CD4-positive, alpha-beta T cell treated with Interleukin-15 for 4 hours (primary cell): ENCODE results near the gene ITGB6.
A peak's percentile ranks its signal among the peaks of the same experiment; 100 is the strongest.
"Not testable (repeated sequence)": the region's sequence is repeated elsewhere in the genome, so short reads cannot be mapped to it uniquely, and the experiment has no call there.

Experiments
- DNase-seq: peaks from one replicate; pipeline ENCODE4 v3.0.0-alpha.2; 2020; ENCODE audit warnings: low spot score

ITGB6 gene

DNA sequence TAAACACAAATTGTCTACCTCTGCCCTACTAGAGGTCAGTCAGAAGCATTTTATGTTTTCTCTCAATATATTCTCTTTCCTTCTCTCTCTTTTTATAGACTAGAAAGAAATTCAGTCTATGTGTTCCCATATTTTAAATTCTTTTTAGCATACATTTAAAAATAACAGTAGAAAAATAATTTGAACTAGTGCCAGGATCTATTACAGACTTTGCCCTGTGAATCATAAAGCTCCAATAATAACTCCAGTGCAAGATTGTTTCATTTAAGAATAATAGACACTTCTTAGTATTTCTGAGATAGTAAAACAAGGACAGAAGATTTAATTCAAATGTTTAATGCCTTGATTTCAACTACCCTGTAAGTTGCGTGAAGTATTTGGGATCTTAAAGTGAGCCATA is 60.1 kb downstream of the ITGB6 start:
- DNase-seq = no peak

DNA sequence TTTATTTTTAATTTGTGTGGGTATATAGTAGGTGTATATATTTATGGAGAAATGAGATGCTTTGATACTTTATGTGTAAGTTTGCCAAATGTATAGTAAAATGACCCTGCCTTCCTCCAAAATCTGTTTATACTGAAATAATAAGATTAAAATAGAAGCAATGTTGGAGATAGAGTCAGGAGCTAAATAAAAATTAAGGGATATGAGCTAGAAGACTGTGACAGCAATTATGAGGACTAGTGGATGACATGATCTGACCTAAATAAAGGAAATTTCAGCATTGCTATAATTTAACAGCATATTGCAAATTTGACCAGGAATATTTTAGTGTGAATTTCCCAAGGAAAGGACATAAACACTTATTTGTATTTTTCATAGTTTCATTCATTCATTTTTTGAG is 60.7 kb downstream of the ITGB6 start:
- DNase-seq = no peak

DNA sequence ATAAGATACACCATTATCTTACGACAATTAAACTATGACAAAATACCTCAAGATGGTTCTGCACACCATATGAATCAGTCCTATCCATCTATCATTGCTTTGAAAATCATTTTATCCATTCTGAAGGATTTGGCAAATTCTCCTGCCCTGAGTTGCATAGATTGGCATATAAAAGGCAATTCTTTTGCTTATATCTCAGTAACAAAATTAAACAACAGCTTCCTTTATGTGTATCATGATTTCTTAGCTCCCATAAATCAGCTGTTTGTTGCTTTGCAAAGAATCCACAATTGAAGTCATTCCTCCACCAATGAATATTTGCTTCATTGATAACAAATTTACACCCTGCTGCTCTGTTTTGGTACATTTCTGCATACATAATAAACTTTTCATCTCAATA is 61.7 kb downstream of the ITGB6 start:
- DNase-seq = no peak

DNA sequence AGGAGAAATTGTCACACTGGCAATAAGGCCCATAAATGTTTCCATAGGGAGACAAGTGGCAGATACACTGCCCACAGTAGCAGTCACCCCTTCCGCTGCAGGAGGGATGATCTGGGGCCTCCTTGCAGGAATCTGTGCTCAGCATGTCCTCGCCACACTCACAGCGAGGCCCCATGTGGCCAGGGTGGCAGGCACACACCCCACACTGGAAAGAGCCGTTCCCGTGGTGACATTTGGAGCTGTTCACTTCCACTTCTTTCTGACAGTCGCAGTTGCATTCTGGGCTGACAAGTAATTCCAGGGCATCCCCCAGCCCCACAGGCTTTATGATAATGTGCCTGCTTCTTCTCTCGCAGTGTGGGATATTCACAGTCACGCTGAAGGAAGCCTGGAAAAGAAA is 62.6 kb downstream of the ITGB6 start:
- DNase-seq = no peak

DNA sequence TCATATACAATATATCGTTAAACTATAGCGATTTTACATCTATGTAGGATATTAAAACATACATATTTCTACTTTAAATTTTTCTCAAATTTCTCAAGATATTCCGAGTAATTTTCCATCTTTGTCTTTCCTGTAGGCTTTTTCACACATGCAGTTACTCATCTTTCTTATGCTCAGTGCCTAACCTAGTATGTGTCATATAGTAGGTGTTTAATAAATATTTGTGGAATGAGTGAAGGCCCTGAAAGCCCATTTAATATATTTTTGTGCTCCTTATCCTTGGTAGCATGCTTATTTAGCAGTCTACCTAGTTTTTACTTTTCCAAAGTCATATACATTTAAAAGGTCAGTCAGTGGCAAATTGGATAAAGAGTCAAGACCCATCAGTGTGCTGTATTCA is 67.3 kb downstream of the ITGB6 start:
- no peak for DNase-seq

DNA sequence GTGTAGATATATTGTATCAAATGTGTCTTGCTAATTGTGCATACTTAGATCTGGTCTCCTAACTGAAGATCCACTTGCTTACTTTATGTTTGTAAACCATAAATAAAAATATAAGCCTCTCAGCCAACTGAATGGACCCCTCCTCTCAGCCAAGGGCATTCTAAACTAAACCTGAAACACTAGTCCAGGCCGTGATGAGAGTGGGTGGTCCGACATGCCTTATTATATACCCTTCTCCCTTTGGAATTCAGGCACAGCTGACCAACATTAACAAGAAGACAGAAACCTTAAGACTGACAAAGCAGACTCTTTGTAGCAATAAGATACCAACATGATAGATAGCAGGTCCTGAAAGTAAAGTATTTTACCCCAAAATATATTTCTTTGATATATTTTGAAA is 73.3 kb downstream of the ITGB6 start:
- DNase-seq = no peak

DNA sequence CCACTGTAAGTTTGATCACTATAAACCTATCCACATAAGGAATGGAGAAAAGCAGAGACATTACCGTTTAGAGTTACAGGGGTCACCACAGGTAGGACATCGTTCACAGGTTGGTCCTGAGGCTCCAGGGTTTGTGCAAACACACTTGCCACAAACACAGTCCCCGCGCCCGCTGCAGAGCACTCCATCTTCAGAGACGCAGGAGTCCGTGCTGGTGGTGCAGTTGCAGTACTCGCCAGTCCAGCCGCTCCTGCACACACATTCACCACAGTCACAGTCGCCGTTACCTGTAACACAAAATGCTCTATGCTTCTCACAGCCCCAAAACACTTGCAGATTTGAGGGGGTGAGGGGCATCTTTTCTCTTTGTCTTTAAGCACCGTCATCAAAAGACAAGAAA is 73.8 kb downstream of the ITGB6 start:
- DNase-seq = no peak

DNA sequence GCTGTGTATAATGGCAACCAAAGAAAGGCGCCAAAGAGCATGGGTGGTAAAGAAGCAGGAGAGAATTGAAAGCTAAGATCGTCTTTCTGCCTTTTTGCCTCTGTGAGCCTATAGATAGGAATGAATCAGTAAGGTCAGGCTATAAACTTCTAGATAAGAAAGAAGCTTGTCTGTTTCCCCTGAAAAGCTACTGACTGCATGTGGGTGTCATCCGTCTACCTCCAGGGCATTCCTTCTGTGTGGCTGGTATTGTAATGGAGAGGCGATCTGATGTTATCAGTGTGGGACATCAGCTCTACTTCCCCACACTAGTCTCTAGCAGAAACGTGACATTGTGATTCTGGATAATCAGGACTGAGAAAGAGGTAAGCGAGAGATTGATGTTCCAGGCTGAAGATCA is 74.2 kb downstream of the ITGB6 start:
- no peak for DNase-seq

DNA sequence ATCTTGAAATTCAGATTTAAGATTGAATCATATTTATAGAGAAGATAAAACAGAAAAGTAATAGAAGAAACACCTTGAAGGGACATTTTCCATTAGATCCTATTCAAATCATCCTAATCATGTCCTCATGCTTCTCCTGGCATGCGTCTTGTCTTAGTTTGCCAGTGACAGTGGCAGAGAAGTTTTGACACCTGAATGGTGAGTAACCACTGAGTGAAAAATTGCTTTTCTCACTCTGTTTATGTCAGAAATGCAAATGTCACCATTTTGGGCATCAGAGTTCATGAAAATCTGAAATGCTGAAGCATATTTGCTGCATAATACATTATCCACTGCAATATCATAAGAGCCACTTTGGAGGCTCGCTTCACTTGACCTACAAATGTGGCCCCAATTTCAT is 74.7 kb downstream of the ITGB6 start:
- DNase-seq = no peak

DNA sequence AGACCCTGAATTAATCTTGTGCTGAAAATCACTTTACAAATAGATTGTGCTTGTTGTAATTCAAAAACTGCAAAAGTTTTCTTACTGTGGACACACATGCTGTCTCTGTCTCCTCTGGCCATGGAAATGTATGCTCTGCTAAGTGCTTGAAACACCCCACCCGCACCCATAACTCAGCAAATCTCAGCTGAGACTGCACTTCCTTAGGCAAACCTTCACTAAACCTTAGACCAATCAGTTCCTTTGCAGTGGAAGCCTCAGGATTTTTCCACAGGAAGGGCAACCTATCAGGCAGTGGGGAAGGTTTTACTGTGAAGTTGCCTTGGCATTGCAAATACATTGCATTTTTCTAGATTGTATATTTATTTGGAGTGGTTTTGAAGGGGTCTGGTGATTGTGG is 75.5 kb downstream of the ITGB6 start:
- DNase-seq = no peak

DNA sequence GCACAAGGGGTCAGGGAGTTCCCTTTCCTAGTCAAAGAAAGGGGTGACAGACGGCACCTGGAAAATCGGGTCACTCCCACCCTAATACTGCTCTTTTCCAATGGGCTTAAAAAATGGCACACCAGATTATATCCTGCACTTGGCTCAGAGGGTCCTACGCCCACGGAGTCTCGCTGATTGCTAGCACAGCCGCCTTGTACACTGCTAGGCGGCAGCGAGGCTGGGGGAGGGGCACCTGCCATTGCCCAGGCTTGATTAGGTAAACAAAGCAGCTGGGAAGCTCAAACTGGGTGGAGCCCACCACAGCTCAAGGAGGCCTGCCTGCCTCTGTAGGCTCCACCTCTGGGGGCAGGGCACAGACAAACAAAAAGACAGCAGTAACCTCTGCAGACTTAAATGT is 85.4 kb downstream of the ITGB6 start:
- DNase-seq = not testable (repeated sequence)

DNA sequence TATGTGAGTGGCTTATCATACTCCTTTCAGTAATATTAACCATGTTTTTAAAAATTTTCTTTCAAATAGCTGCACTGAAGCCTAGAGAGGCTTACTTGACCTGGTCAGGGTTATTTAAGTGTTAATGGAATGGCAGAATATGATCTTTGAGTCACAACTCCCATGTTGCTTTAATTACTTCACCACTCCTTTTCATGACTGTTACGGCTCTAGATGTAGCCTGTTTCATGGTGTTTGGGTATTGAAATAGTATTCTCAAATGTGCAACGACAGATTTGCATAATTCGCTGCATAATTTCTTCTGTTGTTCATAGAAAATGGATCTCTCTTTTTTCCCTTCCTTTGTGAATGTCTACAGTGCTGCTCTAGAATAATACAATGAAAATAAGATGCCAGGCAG is 86.1 kb downstream of the ITGB6 start:
- DNase-seq = no peak

DNA sequence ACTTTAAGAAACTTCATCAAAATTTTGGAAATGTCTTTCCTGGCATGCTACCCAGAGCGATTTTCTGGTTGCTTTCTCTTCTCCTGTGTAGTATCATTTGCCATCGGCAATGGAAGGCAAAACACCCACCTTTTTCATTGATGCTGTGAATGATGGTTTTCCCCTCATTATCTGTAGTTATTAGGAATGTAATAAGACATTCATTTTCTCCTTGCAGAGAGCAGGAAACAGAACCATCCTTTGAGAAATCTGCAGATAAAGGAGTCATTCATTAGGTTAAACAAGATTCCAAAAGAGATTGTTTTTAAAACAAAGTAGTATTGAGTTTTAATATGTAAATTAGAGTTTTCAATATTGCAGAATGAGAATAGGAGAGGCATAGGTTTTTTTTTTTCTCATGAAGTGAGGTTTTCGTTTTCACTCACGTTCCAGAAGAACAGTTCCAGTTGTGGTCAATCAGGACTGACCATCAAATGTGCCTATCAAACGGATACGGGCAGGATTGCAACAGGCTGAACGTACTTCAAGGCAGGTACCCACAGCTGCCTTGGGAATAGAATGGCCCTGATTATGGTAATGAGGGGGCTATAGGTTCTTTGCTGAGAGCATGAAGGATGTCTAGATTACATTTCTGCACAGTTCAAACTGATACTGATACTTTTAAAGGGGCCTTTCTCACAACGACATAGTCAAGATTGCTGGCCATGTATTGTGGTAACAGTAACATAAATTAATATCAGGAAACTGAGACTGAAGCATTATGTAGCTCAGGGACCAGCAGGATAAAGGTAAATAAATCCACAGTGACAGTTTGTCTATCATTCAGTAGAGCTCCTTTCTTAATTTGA is 87.9 kb downstream of the ITGB6 start:
- DNase-seq = no peak

DNA sequence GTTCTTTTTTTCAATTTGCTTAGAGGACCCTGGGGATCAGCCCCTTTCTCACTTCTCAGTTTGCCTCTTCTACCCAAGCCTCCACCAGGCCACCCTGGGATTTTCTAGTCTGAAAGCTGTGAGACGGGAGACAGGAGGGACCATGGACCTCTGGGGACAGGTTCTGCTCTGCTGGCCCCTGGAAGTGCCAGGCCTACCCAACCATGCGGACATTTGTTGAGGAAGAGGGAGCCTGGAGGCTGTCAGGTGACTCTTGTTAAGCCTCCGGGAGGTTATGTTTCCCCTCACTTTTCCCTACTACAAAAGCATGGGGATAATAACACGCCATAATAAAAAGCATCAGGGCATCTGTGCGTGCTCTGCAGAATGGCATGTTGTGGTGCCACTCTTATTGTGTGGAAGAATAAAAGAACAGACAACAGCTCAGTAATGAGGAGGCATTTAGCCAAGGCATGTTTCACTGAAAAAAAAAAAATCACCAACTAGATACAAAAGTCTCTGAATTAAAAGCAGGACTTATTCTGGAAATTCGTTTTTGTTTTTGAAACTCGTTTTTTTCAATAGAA is 89.3 kb downstream of the ITGB6 start:
- no peak for DNase-seq

DNA sequence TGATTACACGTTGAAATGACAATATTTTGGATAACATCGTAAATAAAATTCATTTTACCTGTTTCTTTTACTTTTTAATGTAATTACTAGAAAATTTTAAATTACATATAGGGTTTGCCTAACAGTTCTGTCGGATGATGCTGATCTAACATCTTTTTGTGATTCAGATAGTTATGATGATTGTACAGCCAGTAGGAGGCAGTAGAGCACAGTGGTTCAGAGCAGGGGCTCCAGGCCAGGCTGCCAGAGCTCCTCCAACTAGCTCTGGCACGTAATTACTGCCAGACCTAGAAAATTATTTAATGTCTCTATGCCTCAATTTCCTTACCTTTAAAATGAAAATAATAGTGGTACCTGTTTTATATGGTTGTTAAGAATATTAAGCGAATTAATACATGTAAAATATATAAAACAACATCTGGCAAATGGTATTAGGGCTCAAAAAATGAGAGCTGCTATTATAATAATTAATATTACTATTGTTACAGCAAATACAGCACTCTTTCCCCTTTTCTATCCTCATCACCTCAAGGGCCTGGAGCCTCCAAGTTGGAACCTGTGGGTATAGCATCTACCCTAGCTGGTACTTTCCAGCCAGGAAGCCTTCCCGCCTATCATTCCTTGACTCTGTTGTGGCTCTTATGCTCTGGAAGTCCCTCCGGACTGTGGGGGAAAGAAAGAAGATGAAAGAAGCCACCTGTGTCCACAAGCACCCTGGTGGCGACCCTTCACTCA is 90.0 kb downstream of the ITGB6 start:
- peak; percentile 52 for DNase-seq

DNA sequence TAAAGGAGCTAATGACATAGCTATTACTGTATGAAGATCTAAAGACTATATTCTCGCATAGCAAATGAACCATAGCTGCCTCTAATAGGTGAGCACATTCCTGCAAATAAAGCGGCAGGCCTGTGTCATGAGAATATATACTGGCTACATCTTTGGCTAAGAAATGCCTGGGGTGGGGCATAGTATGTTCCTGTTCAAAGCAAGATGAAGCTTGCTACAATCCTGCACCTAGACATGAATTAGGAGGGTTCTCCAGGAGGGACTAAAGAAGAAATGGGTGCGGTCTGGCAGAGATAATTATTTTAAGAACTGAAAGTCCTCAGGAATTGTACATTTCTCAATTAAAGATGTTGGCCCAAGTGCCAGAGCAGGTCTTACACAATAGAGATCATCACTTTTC is 90.8 kb downstream of the ITGB6 start:
- no peak for DNase-seq

DNA sequence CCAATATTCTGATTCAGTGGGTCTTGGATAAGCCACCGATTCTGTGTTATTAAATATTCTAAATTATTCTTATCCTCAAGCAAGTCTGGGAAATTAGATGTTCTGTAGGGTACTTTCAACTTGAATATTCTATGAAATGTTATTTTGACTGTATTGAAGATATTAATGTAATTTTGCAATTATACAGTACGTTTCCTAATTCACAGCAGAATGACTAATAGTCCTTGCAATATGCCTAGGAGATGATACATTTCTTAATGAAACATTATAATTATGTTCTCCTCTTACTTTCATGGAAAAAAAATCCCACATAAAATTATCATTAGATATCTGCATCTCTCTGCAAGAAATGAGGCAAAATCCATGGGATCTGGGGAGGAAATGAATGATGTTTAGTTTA is 91.4 kb downstream of the ITGB6 start:
- no peak for DNase-seq

DNA sequence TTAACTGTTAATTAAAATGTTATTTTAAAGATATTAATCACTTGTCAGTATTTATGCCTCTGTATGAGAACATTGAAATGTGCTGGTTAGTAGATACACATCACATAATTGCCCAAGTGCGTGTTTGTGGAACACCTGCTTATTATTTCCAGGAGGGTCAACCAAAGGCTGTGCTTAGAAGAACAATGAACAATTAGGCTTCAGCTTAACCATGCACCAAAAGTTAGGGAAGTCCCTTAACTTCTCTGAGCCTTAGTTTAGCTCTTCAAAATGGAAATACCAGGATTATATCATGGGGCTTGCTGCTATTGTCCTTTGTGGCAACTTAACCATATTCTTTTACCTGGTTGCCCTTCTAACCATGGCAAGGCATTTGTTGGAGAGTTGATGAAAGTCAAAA is 94.7 kb downstream of the ITGB6 start:
- no peak for DNase-seq

DNA sequence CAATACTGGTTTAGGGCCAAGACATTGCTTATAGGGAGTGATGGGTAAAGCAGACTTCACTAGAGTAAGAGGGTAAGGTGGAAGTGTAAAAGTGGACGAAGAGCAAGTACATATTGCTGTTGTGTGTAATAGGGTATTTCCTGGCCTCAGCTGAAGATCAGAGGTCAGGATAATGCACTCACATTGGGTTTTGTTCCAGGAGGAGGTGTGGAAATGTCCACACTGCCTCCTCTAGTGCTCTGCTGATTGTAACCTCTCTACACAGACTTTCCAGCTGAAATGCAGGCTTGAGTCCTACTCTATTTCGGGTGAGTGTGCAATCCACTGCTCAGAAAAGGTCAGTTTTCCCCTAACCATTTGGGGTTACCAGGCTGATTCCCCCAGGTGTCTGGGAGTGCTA is 96.0 kb downstream of the ITGB6 start:
- no peak for DNase-seq

DNA sequence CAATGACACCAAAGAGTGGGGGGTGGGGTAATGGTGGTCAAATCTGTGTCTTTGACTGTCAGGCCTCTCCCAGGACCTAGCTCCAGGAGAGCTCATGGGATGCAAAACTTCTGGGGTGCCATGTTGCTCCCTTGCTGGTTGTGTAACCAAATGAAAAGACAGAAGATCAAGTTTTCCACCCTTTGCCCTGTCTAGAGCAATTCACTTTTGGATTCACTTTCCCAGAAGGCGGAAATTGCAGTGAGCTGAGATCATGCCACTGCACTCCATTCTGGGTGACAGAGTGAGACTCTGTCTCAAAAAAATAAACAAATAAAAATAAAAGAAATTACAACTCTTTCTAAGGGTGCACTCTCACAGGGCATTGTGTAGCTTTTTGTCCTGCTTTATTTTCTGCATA is 102.7 kb downstream of the ITGB6 start:
- DNase-seq = no peak

DNA sequence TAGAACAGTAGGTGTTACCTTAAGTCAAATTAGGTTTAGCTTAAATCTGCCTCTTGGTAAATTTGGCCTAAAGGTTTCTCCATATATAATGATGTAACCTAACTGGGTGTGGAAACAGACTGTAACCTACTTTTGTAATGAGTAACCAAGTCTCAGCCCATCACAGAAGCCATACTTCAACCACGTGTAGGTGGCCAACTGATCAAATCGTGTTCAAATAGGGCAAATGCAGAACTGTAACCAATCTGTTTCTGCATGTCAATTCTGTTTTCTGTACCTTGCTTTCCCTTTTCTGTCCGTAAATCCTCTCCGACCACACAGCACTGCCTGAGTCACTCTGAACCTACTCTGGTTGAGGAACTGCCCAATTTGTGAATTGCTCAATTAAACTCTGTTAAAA is 103.7 kb downstream of the ITGB6 start:
- DNase-seq = no peak

DNA sequence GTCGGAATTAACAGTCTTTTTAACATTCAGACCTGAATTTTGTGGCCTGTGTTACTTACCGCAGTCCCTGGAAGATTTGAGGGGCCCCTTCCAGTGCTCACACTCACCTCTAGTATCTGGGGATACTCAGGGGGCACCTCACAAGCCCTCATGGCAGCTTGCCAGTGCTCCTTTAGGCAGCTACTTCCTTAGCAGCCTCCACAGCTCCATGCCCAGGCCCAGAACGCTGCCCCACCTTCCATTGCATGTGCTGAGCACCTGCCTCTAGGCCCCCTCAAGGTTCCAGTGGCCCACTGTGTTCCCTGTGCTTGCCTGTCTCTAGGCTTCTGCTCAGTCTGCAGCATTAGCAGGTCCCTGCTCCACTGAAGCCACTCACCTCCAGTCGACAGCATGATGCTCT is 107.6 kb downstream of the ITGB6 start:
- no peak for DNase-seq

DNA sequence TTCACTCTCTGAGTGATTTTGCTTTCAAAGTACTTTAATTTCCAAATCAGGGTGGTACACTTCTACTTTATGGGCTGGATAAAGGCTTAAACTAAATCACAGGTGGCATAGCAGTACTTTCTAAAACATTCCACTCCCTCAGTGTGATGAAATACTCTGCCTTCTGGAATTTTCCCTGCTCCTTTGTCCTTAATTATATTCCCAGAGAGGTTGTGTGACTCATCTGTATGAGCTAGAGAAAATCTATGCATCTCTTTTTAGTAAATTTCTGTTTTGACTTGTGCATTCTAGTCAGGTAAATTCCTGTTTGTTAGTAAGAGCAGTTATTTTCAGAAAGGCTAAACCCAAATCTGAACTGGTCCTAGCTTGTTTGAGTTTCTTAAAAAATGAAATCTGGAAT is 108.7 kb downstream of the ITGB6 start:
- DNase-seq = no peak
